ENCODE measurements around the gene FCMR.
"Not testable (repeated sequence)": the region's sequence is repeated elsewhere in the genome, so short reads cannot be mapped to it uniquely, and the experiment has no call there.

Gene FCMR

DNA sequence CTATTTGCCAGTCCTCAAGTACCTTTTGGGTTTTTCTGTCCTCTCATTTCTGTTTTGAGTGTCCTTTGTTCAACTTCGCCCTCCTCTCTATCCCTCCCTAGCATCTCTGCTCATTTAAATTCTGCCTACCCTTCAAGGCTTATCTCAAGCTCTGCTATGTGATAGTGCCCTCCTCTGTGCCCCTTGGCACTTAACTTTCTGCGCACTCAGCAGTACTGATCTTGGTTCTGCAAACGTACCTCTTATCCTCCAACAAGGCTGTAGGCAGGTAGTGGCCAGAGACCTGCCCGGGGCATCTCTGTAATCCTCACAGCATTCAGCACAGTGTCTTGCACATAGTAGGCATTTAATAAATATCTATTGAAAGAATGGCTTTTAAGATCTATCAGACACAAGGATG lies 61.6 kb downstream of the FCMR start:
- Histone ChIP-seq H3K4me3 (ENCODE audit: low read depth in 1 of 2, low read length in 2 of 2) (no peak overlapping the region), H3K36me3 (ENCODE audit: insufficient read depth, low read length) (no peaks in the 10 kb centered on the region), H3K4me1 (ENCODE audit: insufficient read depth, low read length) (no peaks in the 10 kb centered on the region), H3K27ac (ENCODE audit: low read depth, low read length) (no peak overlapping the region), H3K27me3 (ENCODE audit: control insufficient read depth in 1 of 2, insufficient read depth in 2 of 2, low read length in 2 of 2) (no peaks in the 10 kb centered on the region), H3K9ac (ENCODE audit: low read length) (no peak overlapping the region), H3K9me3 (ENCODE audit: low read length) (no peaks in the 10 kb centered on the region)

DNA sequence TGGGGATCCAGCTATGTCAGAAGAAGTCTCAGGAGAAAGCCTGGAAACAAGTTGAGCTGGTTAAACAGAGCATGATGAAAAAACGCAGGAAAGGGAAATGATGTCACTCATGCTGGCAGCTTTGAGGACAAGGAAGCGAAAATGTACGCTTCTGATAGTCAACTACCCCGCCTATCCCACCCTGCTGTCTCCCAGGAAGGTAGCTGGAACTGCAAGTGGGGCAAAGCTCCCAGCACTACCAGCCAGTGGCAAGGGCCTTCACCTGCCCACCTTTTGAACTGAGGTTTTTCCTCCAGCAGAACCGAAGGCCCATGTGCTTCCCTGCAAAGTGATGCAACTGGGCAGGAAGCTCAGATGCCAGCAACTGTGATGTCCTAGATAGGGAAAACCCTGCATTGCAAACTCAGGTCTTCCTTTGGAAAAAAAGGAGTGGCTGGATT lies 62.6 kb downstream of the FCMR start:
- Histone ChIP-seq H3K9ac (ENCODE audit: low read length) (no peak overlapping the region), H3K4me1 (ENCODE audit: insufficient read depth, low read length) (no peaks in the 10 kb centered on the region), H3K9me3 (ENCODE audit: low read length) (no peaks in the 10 kb centered on the region), H3K4me3 (ENCODE audit: low read depth in 1 of 2, low read length in 2 of 2) (no peak overlapping the region), H3K27ac (ENCODE audit: low read depth, low read length) (no peak overlapping the region), H3K36me3 (ENCODE audit: insufficient read depth, low read length) (no peaks in the 10 kb centered on the region), H3K27me3 (ENCODE audit: control insufficient read depth in 1 of 2, insufficient read depth in 2 of 2, low read length in 2 of 2) (no peaks in the 10 kb centered on the region)

DNA sequence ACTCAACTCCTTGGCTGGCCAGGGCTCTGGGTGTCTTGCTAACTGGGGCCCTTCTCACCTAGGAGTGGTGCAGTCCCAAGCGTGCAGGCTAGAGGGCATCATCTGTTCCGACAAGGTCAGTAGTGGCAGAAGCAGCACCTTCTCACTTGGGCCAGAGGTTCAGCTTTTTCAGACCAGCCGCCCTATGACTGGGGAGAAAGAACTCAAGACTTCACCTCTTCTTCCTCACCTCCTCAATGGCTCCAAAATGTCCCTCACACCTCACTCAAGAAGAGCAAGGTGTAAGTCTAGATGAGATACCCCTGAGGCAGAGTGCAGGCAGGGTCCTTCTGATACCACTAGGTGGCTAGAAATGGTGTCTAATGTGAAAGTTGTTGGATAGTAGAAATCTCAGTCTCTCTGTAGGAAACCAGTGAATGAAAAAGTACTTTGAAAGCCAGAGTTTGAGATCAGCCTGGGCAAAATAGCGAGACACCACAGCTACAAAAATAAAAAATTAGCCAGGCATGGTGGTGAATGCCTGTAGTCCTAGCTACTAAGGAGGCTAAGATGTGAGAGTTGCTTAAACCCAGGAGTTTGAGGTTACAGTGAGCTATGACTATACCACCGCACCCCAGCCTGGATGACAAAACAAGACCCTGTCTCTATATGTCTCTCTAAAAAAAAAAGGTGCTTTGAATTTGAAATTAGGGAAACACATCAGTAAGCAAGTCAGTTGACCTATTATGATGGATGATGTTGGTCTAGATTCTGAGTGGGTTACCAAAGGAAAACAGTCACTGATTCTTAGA lies 64.9 kb downstream of the FCMR start:
- H3K9ac ChIP-seq (ENCODE audit: low read length): no peak overlapping the region

DNA sequence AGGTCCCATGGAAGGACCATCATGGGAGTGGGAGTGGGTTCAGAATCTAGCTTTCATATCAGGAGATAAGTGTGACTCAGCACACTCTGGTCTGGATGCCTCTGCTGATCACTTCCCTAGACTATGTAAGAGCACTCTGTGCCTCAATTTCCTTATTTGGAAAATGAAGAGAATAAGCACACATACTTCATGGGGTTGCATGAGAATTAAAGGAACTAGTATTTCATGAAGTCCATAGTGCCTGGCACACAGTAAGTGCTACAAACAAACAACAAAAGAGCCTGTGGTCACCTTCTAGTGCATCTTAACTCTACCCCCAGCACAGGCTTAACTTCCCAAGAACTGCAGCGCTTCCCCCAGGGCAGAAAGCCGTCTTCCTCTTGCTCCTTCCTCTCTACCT lies 65.9 kb downstream of the FCMR start:
- Histone ChIP-seq H3K9me3 (ENCODE audit: low read length) (no peaks in the 10 kb centered on the region), H3K27me3 (ENCODE audit: control insufficient read depth in 1 of 2, insufficient read depth in 2 of 2, low read length in 2 of 2) (no peaks in the 10 kb centered on the region), H3K4me3 (ENCODE audit: low read depth in 1 of 2, low read length in 2 of 2) (no peak overlapping the region)

More for the DNA sequence above, 64.9 kb downstream of the FCMR start:
- Histone ChIP-seq H3K4me1 (ENCODE audit: insufficient read depth, low read length) (no peaks in the 10 kb centered on the region), H3K27me3 (ENCODE audit: control insufficient read depth in 1 of 2, insufficient read depth in 2 of 2, low read length in 2 of 2) (no peaks in the 10 kb centered on the region), H3K36me3 (ENCODE audit: insufficient read depth, low read length) (no peaks in the 10 kb centered on the region), H3K9me3 (ENCODE audit: low read length) (no peaks in the 10 kb centered on the region), H3K4me3 (ENCODE audit: low read depth in 1 of 2, low read length in 2 of 2) (no peak overlapping the region), H3K27ac (ENCODE audit: low read depth, low read length) (no peak overlapping the region)

DNA sequence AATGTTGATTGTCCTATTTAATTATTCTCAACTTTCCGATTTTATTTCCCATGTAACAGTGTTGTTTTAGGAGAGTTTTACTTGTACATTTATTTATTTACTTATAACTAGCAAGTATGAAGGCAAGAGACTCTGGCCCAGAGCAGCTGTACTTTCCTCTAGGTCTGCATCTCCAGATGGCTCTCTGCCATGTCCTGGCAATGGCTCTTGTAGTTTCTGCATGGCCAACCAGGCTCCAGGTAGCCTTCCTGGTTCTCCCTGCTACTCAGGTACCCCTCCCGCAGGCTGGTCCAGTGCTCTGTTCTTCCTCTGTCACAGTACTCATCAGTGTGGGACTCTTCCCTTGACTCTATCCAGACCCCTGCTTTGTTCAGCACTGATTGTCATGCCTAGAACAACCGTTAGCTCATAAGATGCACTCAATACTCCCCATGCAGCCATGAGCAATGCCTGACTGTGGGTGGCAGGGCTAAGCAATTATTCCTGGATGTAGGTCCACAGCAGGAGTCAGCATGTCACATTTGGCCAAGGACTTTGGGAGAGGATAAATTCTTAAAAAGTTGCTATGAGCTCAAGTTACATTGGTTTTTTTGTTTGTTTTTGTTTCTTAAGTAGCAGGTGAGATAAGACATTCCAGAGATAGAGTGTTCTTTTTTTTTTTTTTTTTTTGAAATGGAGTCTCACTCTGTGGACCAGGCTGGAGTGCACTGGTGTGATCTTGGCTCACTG lies 67.2 kb downstream of the FCMR start:
- Histone ChIP-seq H3K9ac (ENCODE audit: low read length) (no peak overlapping the region), H3K4me1 (ENCODE audit: insufficient read depth, low read length) (no peaks in the 10 kb centered on the region), H3K36me3 (ENCODE audit: insufficient read depth, low read length) (no peaks in the 10 kb centered on the region), H3K27ac (ENCODE audit: low read depth, low read length) (no peak overlapping the region), H3K4me3 (ENCODE audit: low read depth in 1 of 2, low read length in 2 of 2) (no peak overlapping the region), H3K9me3 (ENCODE audit: low read length) (no peaks in the 10 kb centered on the region), H3K27me3 (ENCODE audit: control insufficient read depth in 1 of 2, insufficient read depth in 2 of 2, low read length in 2 of 2) (no peaks in the 10 kb centered on the region)

More for the DNA sequence above, 65.9 kb downstream of the FCMR start:
- no peaks in the 10 kb centered on the region for H3K4me1 ChIP-seq (ENCODE audit: insufficient read depth, low read length)
- H3K27ac ChIP-seq (ENCODE audit: low read depth, low read length): no peak overlapping the region
- no peaks in the 10 kb centered on the region for H3K36me3 ChIP-seq (ENCODE audit: insufficient read depth, low read length)
- no peak overlapping the region for H3K9ac ChIP-seq (ENCODE audit: low read length)

GRCh38 chr1:206853696-206854095 lies 68.0 kb downstream of the FCMR start:
- H3K27me3 ChIP-seq (ENCODE audit: control insufficient read depth in 1 of 2, insufficient read depth in 2 of 2, low read length in 2 of 2); H3K4me1 ChIP-seq (ENCODE audit: insufficient read depth, low read length); H3K4me3 ChIP-seq (ENCODE audit: low read depth in 1 of 2, low read length in 2 of 2); H3K9me3 ChIP-seq (ENCODE audit: low read length); H3K27ac ChIP-seq (ENCODE audit: low read depth, low read length); H3K9ac ChIP-seq (ENCODE audit: low read length); H3K36me3 ChIP-seq (ENCODE audit: insufficient read depth, low read length): not testable (repeated sequence)

Data from muscle layer of colon (tissue), 2 donors.